Muscle layer of duodenum (tissue), 2 donors: Measurements from ENCODE around the gene CLTCL1.
"Not testable (repeated sequence)": the region's sequence is repeated elsewhere in the genome, so short reads cannot be mapped to it uniquely, and the experiment has no call there.

Source experiments
- H3K27ac ChIP-seq: one replicate; pipeline ENCODE4 v1.7.0; 2013; ENCODE audit warnings: mild to moderate bottlenecking, low read length
- H3K27me3 ChIP-seq: one replicate; pipeline ENCODE4 v1.7.0; 2013; ENCODE audit warnings: low read depth, mild to moderate bottlenecking, control low read depth, low read length
- H3K36me3 ChIP-seq, 2 donors: one replicate each; pipeline ENCODE4 v1.7.0; 2013; ENCODE audit warnings: low read length in 2 of 2, control low read depth in 1 of 2, mild to moderate bottlenecking in 1 of 2; ENCODE audit not compliant: insufficient read depth in 2 of 2, control insufficient read depth in 1 of 2
- H3K4me1 ChIP-seq, 2 donors: one replicate each; pipeline ENCODE4 v1.7.0; 2013; ENCODE audit warnings: low read length in 2 of 2, mild to moderate bottlenecking in 2 of 2, control low read depth in 1 of 2, moderate library complexity in 1 of 2; ENCODE audit not compliant: insufficient read depth in 2 of 2, control insufficient read depth in 1 of 2
- H3K4me3 ChIP-seq, 2 donors: one replicate each; pipeline ENCODE4 v1.7.0; 2013; ENCODE audit warnings: low read length in 2 of 2, low read depth in 1 of 2, mild to moderate bottlenecking in 1 of 2
- H3K9me3 ChIP-seq, 2 donors: one replicate each; pipeline ENCODE4 v1.7.0; 2013; ENCODE audit warnings: low read length in 2 of 2, control low read depth in 1 of 2, mild to moderate bottlenecking in 1 of 2; ENCODE audit not compliant: control insufficient read depth in 1 of 2
- donor health status: healthy.

Gene CLTCL1

DNA sequence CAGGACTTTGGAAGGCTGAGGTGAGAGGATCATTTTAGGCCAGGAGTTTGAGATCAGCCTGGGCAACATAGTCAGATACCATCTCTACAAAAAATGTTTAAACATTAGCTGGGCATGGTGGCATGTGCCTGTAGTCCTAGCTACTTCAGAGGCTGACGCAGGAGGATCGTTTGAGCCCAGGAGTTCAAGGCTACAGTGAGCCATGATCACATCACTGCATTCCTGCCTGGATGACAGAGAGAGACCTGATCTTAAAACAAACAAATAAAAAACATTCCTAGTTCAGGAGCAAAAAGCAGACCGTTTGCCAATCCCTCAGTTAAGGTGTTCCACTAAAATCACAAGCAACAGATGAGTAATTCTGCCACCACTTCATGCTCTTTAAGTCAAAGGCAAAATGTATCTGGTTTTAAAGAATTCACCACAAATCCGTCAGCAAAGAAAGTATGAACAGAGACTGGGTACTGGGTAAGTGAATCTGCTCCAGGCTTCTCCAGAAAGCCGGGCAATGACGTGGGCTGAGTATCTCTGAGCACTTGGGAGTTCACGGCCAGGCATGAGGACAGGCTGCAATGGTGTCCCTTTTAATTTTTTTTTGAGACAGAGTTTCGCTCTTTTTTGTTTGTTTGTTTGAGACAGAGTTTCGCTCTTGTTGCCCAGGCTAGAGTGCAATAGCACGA lies 19.5 kb downstream of the CLTCL1 start:
- Histone ChIP-seq H3K4me1 (no peaks in the 10 kb centered on the region), H3K27ac (no peak overlapping the region), H3K4me3 (no peak overlapping the region), H3K9me3 (no peaks in the 10 kb centered on the region), H3K27me3 (no peaks in the 10 kb centered on the region), H3K36me3 (peaks cover 0 to 3% of the 10 kb centered on the region in 2 donors)

DNA sequence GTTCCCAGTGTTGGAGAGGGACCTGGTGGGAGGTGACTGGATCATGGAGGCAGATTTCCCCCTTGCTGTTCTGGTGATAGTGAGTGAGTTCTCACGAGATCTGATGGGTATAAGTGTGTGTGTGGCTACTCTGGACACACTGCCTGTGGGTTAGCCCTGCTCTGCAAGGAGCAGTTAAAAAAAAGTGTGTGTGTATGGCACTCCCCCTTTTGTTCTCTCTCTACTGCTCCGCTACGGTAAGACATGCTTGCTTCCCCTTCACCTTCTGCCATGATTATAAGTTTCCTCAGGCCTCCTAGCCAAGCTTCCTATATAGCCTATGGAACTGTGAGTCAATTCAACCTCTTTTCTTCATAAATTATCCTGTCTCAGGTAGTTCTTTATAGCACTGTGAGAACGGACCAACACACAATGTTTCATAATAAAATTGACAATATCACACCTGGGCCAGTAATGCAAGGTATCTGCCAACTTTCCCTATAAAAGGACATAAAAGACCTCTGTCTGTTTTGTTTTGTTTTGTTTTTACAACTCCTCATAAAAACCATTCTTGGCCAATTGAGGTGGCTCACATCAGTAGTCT lies 20.2 kb downstream of the CLTCL1 start:
- Histone ChIP-seq H3K27ac (no peak overlapping the region), H3K9me3 (peaks cover 3% of the 10 kb centered on the region in 2 donors), H3K27me3 (no peaks in the 10 kb centered on the region), H3K36me3 (peaks cover 0 to 3% of the 10 kb centered on the region in 2 donors), H3K4me1 (no peaks in the 10 kb centered on the region), H3K4me3 (no peak overlapping the region)

DNA sequence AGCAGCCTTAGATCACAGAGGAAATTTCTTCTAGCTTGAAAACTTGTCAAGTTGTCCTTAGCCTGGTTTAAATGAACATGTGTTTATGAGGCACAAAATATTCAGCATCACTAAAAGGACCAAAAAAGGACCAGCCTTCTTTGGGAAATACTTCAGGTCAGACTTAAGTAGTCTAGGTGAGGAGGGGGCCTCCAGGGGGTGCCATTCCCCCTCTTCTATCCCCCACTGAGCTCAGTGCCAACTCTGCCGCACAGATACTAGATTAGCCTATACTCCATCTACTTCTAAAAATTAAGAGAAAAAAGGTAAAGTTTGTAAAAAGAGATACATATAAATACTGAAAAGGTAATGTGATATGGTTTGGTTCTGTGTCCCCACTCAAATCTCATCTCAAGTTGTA lies 20.6 kb downstream of the CLTCL1 start:
- Histone ChIP-seq H3K27me3 (no peaks in the 10 kb centered on the region), H3K9me3 (peaks cover 6 to 8% of the 10 kb centered on the region in 2 donors), H3K4me3 (no peak overlapping the region), H3K27ac (no peak overlapping the region), H3K4me1 (no peaks in the 10 kb centered on the region), H3K36me3 (peaks cover 0 to 3% of the 10 kb centered on the region in 2 donors)

DNA sequence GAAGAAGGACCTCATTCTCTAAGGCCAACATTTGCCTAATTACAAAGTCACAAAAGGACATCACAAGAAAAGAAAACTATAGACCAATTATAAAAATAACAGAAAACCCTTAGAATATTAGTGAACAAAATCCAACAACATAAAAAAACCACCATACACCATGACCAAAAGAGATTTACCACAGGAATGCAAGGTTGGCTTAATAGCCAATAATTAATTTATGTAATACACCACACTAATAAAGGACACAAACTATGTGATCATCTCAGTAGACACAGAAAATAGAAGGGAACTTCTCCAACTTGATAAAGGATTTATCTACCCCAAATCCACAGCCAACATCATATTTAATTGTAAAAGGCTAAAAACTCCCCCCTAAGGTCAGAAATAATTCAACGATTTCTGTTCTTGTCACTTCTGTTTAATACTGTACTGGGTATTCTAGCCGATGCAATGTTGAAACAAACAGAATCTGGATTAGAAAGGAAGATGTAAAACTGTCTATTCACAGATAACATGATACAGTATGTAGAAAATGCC lies 24.9 kb downstream of the CLTCL1 start:
- Histone ChIP-seq H3K27ac (no peak overlapping the region), H3K36me3 (peaks cover 0 to 3% of the 10 kb centered on the region in 2 donors), H3K27me3 (no peaks in the 10 kb centered on the region), H3K4me3 (no peak overlapping the region), H3K9me3 (peaks cover 9 to 10% of the 10 kb centered on the region in 2 donors), H3K4me1 (no peaks in the 10 kb centered on the region)

DNA sequence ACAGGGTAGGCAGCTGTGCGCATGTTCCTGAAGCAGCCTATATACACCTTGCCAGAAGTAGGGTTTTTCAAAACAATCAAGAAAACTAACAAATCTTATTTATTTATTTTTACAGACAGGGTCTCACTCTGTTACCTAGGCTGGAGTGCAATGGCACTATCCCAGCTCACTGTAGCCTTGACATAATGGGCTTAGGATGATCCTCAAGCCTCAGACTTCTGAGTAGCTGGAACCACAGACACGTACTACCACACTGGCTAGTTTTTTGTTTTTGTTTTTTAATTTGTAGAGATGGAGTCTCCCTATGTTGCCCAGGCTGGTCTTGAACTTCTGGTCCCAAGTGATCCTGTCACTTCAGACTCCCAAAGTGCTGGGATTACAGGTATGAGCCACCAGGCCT lies 25.7 kb downstream of the CLTCL1 start:
- H3K27ac ChIP-seq, result no peak overlapping the region
- no peaks in the 10 kb centered on the region for H3K27me3 ChIP-seq
- peaks cover 9 to 10% of the 10 kb centered on the region in 2 donors for H3K9me3 ChIP-seq
- no peaks in the 10 kb centered on the region for H3K4me1 ChIP-seq
- H3K36me3 ChIP-seq, result peaks cover 0 to 3% of the 10 kb centered on the region in 2 donors
- no peak overlapping the region for H3K4me3 ChIP-seq

DNA sequence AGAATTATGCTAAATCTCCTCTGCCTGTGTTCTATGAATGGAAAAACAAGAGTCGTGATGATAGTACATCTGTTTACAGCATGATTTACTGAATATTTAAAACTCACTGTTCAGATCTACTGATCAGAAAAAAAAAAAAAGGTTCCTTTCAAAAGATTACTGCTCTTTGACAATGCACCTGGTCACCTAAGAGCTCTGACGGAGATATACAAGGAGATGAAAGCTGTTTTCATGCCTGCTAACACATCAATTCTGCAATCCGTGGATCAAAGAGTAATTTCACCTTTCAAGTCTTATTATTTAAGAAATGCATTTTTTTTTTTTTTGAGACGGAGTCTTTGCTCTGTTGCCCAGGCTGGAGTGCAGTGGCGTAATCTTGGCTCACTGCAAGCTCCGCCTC lies 30.7 kb downstream of the CLTCL1 start:
- Histone ChIP-seq H3K4me3 (no peak overlapping the region), H3K9me3 (peaks cover under 1 to 3% of the 10 kb centered on the region in 2 donors), H3K36me3 (no peaks in the 10 kb centered on the region), H3K27me3 (no peaks in the 10 kb centered on the region), H3K27ac (no peak overlapping the region), H3K4me1 (no peaks in the 10 kb centered on the region)

DNA sequence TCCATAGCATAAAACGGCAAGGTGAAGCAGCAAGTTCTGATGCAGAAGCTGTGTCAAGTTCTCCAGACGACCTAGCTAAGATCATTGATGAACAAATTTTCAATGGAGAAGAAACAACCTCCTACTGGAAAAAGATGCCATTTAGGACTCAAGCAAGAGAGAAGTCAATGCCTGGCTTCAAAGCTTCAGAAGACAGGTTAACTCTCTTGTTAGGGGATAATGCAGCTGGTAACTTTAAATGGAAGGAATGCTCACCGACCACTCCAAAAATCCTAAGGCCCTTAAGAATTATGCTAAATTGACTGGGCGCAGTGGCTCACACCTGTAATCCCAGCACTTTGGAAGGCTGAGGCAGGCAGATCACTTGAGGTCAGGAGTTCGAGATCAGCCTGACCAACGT lies 31.3 kb downstream of the CLTCL1 start:
- H3K27me3 ChIP-seq, result no peaks in the 10 kb centered on the region
- no peak overlapping the region for H3K27ac ChIP-seq
- no peaks in the 10 kb centered on the region for H3K36me3 ChIP-seq
- H3K4me3 ChIP-seq, result peak overlapping the region; percentile 1 to 45
- H3K9me3 ChIP-seq, result no peaks in the 10 kb centered on the region
- H3K4me1 ChIP-seq, result no peaks in the 10 kb centered on the region

DNA sequence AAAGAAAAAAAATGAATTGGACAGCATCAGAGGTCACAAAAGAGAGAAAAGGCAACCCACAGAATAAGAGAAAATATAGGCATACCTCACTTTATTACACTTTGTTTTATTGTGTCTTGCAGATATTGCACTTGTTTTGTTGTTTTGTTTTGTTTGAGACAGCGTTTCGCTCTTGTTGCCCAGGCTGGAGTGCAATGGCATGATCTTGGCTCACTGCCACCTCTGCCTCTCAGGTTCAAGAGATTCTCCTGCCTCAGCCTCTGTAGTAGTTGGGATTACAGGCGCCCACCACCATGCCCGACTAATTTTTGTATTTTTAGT lies 32.6 kb downstream of the CLTCL1 start:
- not testable (repeated sequence) for H3K27ac ChIP-seq, H3K36me3 ChIP-seq, H3K9me3 ChIP-seq, H3K4me3 ChIP-seq, H3K4me1 ChIP-seq, H3K27me3 ChIP-seq

DNA sequence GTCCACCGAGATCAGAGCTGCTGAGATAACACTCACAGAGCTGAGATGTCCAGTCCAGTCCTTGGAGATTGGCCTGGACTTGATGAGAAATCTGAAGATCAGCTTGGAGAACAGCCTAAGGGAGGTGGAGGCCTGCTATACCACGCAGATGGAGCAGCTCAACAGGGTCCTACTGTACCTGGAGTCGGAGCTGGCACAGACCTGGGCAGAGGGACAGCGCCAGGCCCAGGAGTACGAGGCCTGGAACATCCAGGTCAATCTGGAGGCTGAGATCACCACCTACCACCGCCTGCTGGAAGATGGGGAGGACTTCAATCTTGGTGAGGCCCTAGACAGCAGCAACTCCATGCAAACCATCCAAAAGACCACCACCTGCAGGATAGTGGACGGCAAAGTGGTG lies 33.1 kb downstream of the CLTCL1 start:
- Histone ChIP-seq H3K4me3 (no peak overlapping the region), H3K36me3 (peaks cover 0 to 3% of the 10 kb centered on the region in 2 donors), H3K27ac (no peak overlapping the region), H3K9me3 (no peaks in the 10 kb centered on the region), H3K4me1 (no peaks in the 10 kb centered on the region), H3K27me3 (no peaks in the 10 kb centered on the region)

DNA sequence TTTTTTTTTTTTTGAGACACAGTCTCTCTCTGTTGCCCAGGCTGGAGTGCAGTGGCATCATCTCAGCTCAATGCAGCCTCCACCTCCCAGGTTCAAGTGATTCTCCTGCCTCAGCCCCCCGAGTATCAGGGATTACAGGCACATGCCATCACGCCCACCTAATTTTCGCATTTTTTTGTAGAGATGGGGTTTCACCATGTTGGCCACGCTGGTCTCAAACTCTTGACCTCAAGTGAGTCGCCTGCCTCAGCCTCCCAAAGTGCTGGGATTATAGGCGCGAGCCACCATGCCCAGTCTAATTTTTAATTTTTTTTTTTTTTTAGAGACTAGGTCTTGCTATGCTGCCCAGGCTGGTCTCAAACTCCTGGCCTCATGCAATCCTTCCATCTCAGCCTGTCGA lies 35.2 kb downstream of the CLTCL1 start:
- not testable (repeated sequence) for H3K27ac ChIP-seq, H3K9me3 ChIP-seq, H3K4me3 ChIP-seq, H3K36me3 ChIP-seq, H3K27me3 ChIP-seq, H3K4me1 ChIP-seq

DNA sequence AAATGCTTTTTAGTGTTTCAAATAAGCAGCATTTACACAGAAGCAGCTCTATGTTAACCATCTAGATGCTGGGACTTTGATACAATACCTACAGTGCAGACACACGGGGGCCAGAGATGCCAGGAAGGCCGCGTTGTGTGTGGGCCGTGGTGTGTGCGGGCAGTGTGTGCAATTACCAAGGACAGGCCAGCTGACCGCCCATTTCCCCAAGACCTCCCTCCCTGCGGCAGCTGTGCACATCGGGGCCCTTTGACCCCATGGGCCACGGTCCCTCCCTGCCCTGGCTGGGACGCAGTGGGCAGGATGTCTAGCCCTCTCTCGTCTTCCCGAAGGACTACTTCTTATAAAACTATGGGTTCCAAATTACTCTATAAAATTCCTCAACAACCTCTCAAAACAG lies 38.4 kb downstream of the CLTCL1 start:
- no peaks in the 10 kb centered on the region for H3K27me3 ChIP-seq
- H3K9me3 ChIP-seq, result no peaks in the 10 kb centered on the region
- peaks cover 0 to 8% of the 10 kb centered on the region in 2 donors for H3K36me3 ChIP-seq
- no peak overlapping the region for H3K4me3 ChIP-seq
- H3K4me1 ChIP-seq, result no peaks in the 10 kb centered on the region
- no peak overlapping the region for H3K27ac ChIP-seq
